GM12865 (cell line): Measurements from ENCODE around the gene DRD3.

Experiments
- DNase-seq: peaks from one replicate; pipeline ENCODE4 v3.0.0; 2010; ENCODE audit warnings: low read depth
- H3K4me3 ChIP-seq: 2 replicates; pipeline ENCODE4 v1.5.1; 2011; ENCODE audit warnings: mild to moderate bottlenecking, low read depth, low read length, control low read depth
- TF ChIP-seq, protein P1 (sequence below): IDR thresholded peaks from 2 replicates; pipeline ENCODE4 v1.5.1; 2011; ENCODE audit warnings: low read length, control low read depth, low read depth, inconsistent platforms; ENCODE audit not compliant: insufficient read depth; ENCODE audit errors: missing control alignments

The DRD3 gene

DNA sequence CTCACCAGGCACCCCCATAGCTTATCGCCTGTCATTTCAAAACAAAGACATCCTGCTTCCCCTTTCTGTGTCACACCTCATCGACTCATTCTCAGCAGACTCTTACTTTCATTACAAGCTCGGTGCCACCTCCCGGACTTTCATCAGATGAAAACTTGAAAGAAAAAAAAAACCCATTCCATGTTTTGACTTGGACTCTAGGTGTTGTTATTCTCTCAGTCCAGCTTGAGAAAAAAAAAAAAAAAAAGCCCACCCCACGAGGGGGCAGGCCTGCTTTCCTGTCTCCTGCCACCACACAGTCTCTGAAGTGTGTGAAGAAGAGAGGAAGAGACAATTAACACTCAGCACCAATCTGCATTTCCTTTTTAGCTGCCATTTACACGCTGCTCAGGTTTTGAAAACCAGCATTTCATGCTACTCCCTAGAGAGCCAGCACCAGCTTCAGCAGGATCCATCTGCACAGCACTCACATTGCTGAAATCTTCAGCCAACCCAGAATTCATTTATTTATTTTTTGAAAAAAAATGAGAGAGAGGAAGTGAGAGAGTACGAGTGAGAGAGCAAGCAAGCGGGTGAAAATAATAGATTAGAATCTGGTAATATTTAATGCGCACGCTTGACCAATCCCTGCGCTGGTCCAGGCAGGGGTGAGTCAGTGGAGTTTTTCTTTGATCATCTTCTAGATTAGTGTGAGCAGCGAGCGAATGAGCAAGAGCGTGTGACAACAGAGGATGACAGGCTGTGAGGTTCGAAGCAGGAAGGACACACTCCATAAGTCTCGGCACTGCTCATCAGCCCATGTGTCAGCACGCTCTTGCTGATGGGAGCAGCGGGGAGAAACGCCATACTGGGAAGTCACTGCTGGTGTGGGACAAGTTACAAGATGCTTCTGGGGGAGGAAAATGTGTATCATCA lies 35.0 kb upstream of the DRD3 start:
- peak overlapping the region; percentile 60 for H3K4me3 ChIP-seq

DNA sequence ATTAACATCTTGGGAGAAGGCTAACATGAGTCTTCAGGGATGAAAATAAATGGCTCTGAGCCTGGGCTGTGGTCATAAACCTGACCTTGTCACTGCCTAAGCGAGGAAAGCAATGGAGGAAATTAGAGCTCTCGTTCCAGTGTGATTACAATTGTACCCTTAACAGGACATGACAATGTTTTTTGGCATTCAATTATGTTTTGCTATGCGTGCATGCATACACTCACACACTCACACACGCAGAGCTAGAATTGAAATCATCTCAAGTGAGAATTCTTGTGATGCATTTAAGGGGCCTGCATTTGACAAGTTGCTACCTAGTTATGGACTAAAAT lies 34.4 kb upstream of the DRD3 start:
- TF ChIP-seq, protein P1, sequence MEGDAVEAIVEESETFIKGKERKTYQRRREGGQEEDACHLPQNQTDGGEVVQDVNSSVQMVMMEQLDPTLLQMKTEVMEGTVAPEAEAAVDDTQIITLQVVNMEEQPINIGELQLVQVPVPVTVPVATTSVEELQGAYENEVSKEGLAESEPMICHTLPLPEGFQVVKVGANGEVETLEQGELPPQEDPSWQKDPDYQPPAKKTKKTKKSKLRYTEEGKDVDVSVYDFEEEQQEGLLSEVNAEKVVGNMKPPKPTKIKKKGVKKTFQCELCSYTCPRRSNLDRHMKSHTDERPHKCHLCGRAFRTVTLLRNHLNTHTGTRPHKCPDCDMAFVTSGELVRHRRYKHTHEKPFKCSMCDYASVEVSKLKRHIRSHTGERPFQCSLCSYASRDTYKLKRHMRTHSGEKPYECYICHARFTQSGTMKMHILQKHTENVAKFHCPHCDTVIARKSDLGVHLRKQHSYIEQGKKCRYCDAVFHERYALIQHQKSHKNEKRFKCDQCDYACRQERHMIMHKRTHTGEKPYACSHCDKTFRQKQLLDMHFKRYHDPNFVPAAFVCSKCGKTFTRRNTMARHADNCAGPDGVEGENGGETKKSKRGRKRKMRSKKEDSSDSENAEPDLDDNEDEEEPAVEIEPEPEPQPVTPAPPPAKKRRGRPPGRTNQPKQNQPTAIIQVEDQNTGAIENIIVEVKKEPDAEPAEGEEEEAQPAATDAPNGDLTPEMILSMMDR: no peak
- no peak overlapping the region for H3K4me3 ChIP-seq
- DNase-seq: no peak

More for the DNA sequence above, 35.0 kb upstream of the DRD3 start:
- peak; percentile 92 for DNase-seq
- TF ChIP-seq, protein P1: no peak

DNA sequence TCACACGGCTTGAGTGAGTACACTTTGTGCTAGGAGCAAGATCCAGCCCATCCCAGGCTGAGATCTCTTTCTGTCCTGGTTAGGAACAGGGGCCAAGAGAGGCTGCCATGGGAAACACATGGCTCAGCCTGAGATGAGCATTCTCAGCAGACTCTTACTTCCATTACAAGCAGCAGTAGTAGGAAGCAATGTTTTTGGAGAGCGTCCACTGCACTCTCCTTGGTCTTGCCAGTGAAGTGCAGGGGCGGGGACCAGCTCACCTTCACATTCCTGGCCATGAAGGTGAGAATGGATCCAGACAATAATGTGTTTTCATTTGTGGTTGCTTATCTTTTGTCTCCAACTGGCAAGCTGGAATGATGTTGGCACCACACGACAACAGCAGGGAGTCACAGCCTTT lies 33.8 kb upstream of the DRD3 start:
- no peak overlapping the region for H3K4me3 ChIP-seq
- TF ChIP-seq, protein P1: no peak
- no peak for DNase-seq

DNA sequence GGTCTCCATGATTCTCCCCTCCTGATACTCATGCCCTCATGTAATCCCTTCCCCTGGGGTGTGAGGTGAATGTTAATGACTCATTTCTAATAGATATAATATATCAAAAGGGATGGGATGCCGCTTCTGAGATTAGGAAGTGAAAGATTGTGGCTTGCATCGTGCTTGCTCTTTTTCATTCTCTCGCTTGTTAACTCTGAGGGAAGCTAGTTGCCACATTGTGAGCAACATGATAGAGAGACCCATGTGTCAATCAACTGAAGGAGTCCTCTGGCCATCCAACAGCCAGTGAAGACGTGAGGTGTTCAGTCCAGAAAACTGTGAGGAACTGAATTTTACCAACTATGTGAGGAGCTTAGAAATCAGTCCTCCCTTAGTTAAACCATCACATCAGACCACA lies 28.9 kb upstream of the DRD3 start:
- no peak overlapping the region for H3K4me3 ChIP-seq
- DNase-seq: peak; percentile 61
- TF ChIP-seq, protein P1: no peak

DNA sequence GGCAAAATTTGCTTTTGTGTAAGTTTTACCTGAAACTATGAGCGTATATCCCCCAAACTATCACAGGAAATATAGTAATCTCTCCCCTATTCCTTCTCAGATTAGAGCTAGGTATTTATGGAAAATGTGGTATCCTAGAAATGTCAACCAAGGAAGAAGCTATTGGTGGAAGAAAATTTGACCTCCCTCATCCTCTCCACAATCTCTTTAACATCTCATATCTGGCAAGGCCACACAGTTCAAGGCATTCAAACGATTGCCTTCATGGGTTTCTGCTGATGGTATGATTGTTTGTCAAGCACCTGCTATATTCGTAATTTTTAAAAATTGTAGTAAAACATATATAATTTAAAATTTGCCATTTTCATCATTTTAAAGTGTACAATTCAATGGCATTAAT lies 27.5 kb upstream of the DRD3 start:
- DNase-seq: no peak
- no peak overlapping the region for H3K4me3 ChIP-seq
- TF ChIP-seq, protein P1: no peak

DNA sequence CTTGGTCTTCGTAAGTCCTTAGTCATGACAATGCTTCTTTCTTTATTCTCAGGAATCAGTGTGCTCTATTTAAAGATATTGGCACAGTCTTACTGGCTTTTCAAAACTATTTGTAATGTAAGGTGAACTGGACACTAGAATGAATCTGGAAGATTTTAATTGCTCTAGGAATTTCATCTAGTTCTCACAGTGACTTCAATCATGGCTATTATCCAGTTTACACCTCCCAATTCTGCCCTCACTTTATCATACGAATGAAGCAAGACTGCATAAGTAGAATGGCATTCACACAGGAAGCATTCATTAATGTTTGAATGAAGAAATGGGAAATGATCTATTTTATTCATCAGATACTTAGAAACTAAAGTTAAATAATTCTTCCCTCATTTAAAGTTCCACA lies 26.7 kb upstream of the DRD3 start:
- TF ChIP-seq, protein P1: no peak
- H3K4me3 ChIP-seq: no peak overlapping the region
- no peak for DNase-seq

DNA sequence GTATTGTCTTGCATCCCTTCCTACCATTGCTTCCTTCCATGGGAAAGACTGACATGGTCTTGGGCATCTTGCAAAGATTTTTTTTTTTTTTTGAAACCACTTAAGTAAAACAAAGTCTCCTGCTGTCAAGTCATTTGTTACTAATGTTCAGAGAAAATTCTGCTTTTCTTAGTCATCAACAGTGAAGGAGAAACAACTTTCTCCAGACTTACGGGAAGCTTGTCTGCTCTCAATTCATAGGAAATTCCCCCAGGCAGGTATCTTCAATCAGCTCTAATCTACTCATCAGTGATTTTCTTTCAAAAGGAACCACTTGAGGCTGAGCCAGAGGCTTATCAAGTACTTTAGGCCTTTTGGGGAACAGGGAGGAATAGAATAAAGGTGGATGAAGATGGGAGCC lies 15.9 kb upstream of the DRD3 start:
- TF ChIP-seq, protein P1: no peak
- H3K4me3 ChIP-seq: no peak overlapping the region
- no peak for DNase-seq
